ENCODE data around the gene SLC9A9. TPM values are rescaled to one million over a fixed set of nuclear protein-coding genes. Genes with fewer than 3 reads are reported as not detected.

SLC9A9 gene
- total and polyA plus RNA-seq, 10 of the 15 experiments (the other 5 are each of a cell fraction or from before 2014, with no cell fraction given): 3.5 to 14.2 (median 9.3) TPM

- TF ChIP-seq PBX3 (IDR thresholded peaks at IDR 0.05; ENCODE audit: insufficient replicate concordance, low read depth, low read length) (no peak), POU2F2 (IDR thresholded peaks at IDR 0.05; ENCODE audit: borderline replicate concordance, low read depth, low read length) (no peak), ZNF592 (IDR thresholded peaks at IDR 0.05) (no peak), JUNB (IDR thresholded peaks at IDR 0.05) (no peak), GABPA (IDR thresholded peaks at IDR 0.05; ENCODE audit: low read depth) (no peak), SUZ12 (IDR thresholded peaks at IDR 0.05; ENCODE audit: unreplicated experiment) (no peak), KAT2A (conservative IDR thresholded peaks at IDR 0.05; ENCODE audit: control insufficient read depth, low read depth, low read length) (no peak), RCOR1 (conservative IDR thresholded peaks at IDR 0.05; ENCODE audit: low read depth, low read length) (no peak), CHD4 (IDR thresholded peaks at IDR 0.05) (no peak), ZNF217 (IDR thresholded peaks at IDR 0.05) (no peak), NR2F1 (conservative IDR thresholded peaks at IDR 0.05) (no peak), ATF7 (IDR thresholded peaks at IDR 0.05; ENCODE audit: low read depth) (no peak), REST (IDR thresholded peaks at IDR 0.05; ENCODE audit: low read depth, low read length) (no peak), CBX3 (IDR thresholded peaks at IDR 0.05; ENCODE audit: borderline replicate concordance, low read depth) (no peak)
Observed at GRCh38 chr3:143414571-143415253, 433.6 kb downstream of the SLC9A9 start (continued).
